Endothelial cell of hepatic sinusoid (primary cell): ENCODE data around the gene CHAF1B.
"Not testable (repeated sequence)": the region's sequence is repeated elsewhere in the genome, so short reads cannot be mapped to it uniquely, and the experiment has no call there.

Experiments used
- in situ Hi-C: cut with HindIII; loops from 2 replicates; pipeline ENCODE4 v1.10.0; 2017; ENCODE audit warnings: low sequenced_read_pairs

The CHAF1B gene

GRCh38 chr21:36388096-36388495, 2.9 kb downstream of the CHAF1B start:
- in situ Hi-C loops, result no loop called here

- in situ Hi-C loops, result no loop called here
Measured at GRCh38 chr21:36388835-36389234, 3.6 kb downstream of the CHAF1B start.

GRCh38 chr21:36391649-36392048, 6.5 kb downstream of the CHAF1B start:
- in situ Hi-C loops, result not testable (repeated sequence)

- in situ Hi-C loops, result no loop called here
Measured at GRCh38 chr21:36395353-36396111, 10.3 kb downstream of the CHAF1B start.

GRCh38 chr21:36396325-36396724, 11.1 kb downstream of the CHAF1B start:
- in situ Hi-C loops, result no loop called here

GRCh38 chr21:36396971-36397370, 11.8 kb downstream of the CHAF1B start:
- in situ Hi-C loops, result no loop called here

- in situ Hi-C loops, result no loop called here
Measured at GRCh38 chr21:36397606-36398005, 12.4 kb downstream of the CHAF1B start.

GRCh38 chr21:36399736-36400135, 14.5 kb downstream of the CHAF1B start:
- in situ Hi-C loops, result not testable (repeated sequence)

- in situ Hi-C loops, result no loop called here
Measured at GRCh38 chr21:36400719-36401118, 15.5 kb downstream of the CHAF1B start.

GRCh38 chr21:36402339-36402738, 17.1 kb downstream of the CHAF1B start:
- in situ Hi-C loops, result no loop called here

- in situ Hi-C loops, result no loop called here
Measured at GRCh38 chr21:36403713-36404112, 18.5 kb downstream of the CHAF1B start.

GRCh38 chr21:36408568-36408967, 23.4 kb downstream of the CHAF1B start:
- in situ Hi-C loops, result no loop called here

- in situ Hi-C loops, result loop anchor here (5.0 kb wide), 2 partner anchors 36 to 81 kb away; no protein-coding TSS in a partner anchor
Measured at GRCh38 chr21:36411301-36411700, 26.1 kb downstream of the CHAF1B start.

- in situ Hi-C loops, result loop anchor here (5.0 kb wide), 2 partner anchors 34 to 79 kb away; no protein-coding TSS in a partner anchor
Measured at GRCh38 chr21:36412916-36413315, 27.7 kb downstream of the CHAF1B start.

GRCh38 chr21:36415375-36415774, 30.2 kb downstream of the CHAF1B start:
- in situ Hi-C loops, result no loop called here

- in situ Hi-C loops, result no loop called here
Measured at GRCh38 chr21:36419241-36419640, 34.0 kb downstream of the CHAF1B start.

- in situ Hi-C loops, result no loop called here
Measured at GRCh38 chr21:36419996-36420395, 34.8 kb downstream of the CHAF1B start.

GRCh38 chr21:36420571-36421339, 35.6 kb downstream of the CHAF1B start:
- in situ Hi-C loops, result no loop called here

- in situ Hi-C loops, result no loop called here
Measured at GRCh38 chr21:36422279-36423098, 37.3 kb downstream of the CHAF1B start.

GRCh38 chr21:36423771-36424433, 38.7 kb downstream of the CHAF1B start:
- in situ Hi-C loops, result no loop called here

- in situ Hi-C loops, result no loop called here
Measured at GRCh38 chr21:36424592-36424991, 39.4 kb downstream of the CHAF1B start.
